Bone marrow (tissue), 2 donors: ENCODE measurements around the gene ZNF71.

ENCODE experiments used
- DNase-seq, 2 donors: peaks; one replicate each; lab custom pipeline; 2025; lab: John Stamatoyannopoulos, UW

The ZNF71 gene

GRCh38 chr19:56594783-56595547 lies at the start of gene ZNF71:
TSS of gene ZNF71 (plus strand) at chr19:56595302. CDS start at chr19:56601559, 6,257 bp downstream.
- DNase-seq = peak; percentile 48 to 76

GRCh38 chr19:56547535-56547934 lies 47.6 kb upstream of the ZNF71 start:
- DNase-seq = no peak

- DNase-seq = no peak
These were observed 40.7 kb upstream of the ZNF71 start for GRCh38 chr19:56554272-56554869.

GRCh38 chr19:56562766-56563165 lies 32.3 kb upstream of the ZNF71 start:
- DNase-seq = no peak

- DNase-seq = no peak
These were observed 28.2 kb upstream of the ZNF71 start for GRCh38 chr19:56566904-56567273.

- peak; percentile 85 to 87 for DNase-seq
These were observed 27.6 kb upstream of the ZNF71 start, which contains the start of gene ZNF470 for GRCh38 chr19:56567274-56568120. TSS of gene ZNF470 (plus strand) at chr19:56567468. CDS start at chr19:56570312, 2,844 bp downstream.

GRCh38 chr19:56572589-56572988 lies 22.5 kb upstream of the ZNF71 start:
- DNase-seq = no peak

- no peak for DNase-seq
These were observed 21.2 kb upstream of the ZNF71 start for GRCh38 chr19:56573914-56574313.

- DNase-seq = no peak
These were observed 17.1 kb upstream of the ZNF71 start for GRCh38 chr19:56577719-56578602.

GRCh38 chr19:56594446-56594782 lies 688 bp upstream of the ZNF71 start:
- DNase-seq = no peak

GRCh38 chr19:56595548-56595899 lies 422 bp downstream of the ZNF71 start:
- no peak for DNase-seq

- DNase-seq = no peak
These were observed 1.6 kb downstream of the ZNF71 start for GRCh38 chr19:56596676-56597075.

- no peak for DNase-seq
These were observed 2.6 kb downstream of the ZNF71 start for GRCh38 chr19:56597696-56598095.

GRCh38 chr19:56601375-56601774 lies 6.3 kb downstream of the ZNF71 start:
- DNase-seq = no peak

GRCh38 chr19:56603829-56604228 lies 8.7 kb downstream of the ZNF71 start:
- DNase-seq = no peak

- DNase-seq = no peak
These were observed 13.3 kb downstream of the ZNF71 start for GRCh38 chr19:56608274-56608964.

- DNase-seq = no peak
These were observed 16.2 kb downstream of the ZNF71 start for GRCh38 chr19:56611288-56611687.

- DNase-seq = no peak
These were observed 17.6 kb downstream of the ZNF71 start for GRCh38 chr19:56612737-56613136.

- no peak for DNase-seq
These were observed 18.5 kb downstream of the ZNF71 start for GRCh38 chr19:56613639-56614038.

- no peak for DNase-seq
These were observed 22.4 kb downstream of the ZNF71 start for GRCh38 chr19:56617531-56617930.

- no peak for DNase-seq
These were observed 24.0 kb downstream of the ZNF71 start for GRCh38 chr19:56619121-56619520.
